A549 (cell line): ENCODE data around the gene ARHGEF6. TPM values are rescaled to one million over a fixed set of nuclear protein-coding genes. Genes with fewer than 3 reads are reported as not detected.

Experiments
- ATAC-seq, 2 experiments: fragments of 200-7000 bp in 1 of 2; fragments of >200 bp in 1 of 2; cut with Nextera tagmentation in 1 of 2; cut with Tn5 transposase in 1 of 2; 3 replicates each; pipeline versions ENCODE4 v1.8.0 to v1.9.1; 2018 to 2020; ENCODE audit warnings: mild to moderate bottlenecking in 1 of 2, moderate library complexity in 1 of 2
- CTCF ChIA-PET: fragments of 300-600 bp; sonication (Branson Sonifier 250); formaldehyde crosslinking; extraction: SDS; loops from one replicate; lab custom pipeline; 2021; ENCODE audit warnings: antibody characterized with exemption, inconsistent platforms; lab: Yijun Ruan, JAX
- POLR2A ChIA-PET: fragments of 350-600 bp; formaldehyde crosslinking; extraction: SDS; loops from one replicate; lab custom pipeline; 2021; ENCODE audit warnings: antibody characterized with exemption, inconsistent platforms; lab: Yijun Ruan, JAX
- DNase-seq, 2 experiments: peaks; one replicate each; pipeline versions ENCODE4 v3.0.0 to v3.0.0-alpha.2; 2011 to 2016; ENCODE audit warnings: low read depth in 1 of 2, low spot score in 1 of 2
- FAIRE-seq: peaks from 2 replicates; lab custom pipeline; 2011; peaks lifted over from hg19 to GRCh38; lab: Jason Lieb, UNC
- H3K27ac ChIP-seq, 2 experiments: fragments of >200 bp; sonication (Bioruptor Twin); formaldehyde crosslinking; 3 replicates each; pipeline ENCODE4 v1.5.1; 2016 to 2017
- H3K4me1 ChIP-seq: fragments of >200 bp; sonication (Bioruptor Twin); formaldehyde crosslinking; 3 replicates; pipeline ENCODE4 v1.6.1; 2016
- H3K4me2 ChIP-seq: fragments of >200 bp; sonication (Bioruptor Twin); formaldehyde crosslinking; 3 replicates; pipeline ENCODE4 v1.6.1; 2016
- H3K4me3 ChIP-seq: fragments of >200 bp; sonication (Bioruptor Twin); formaldehyde crosslinking; 3 replicates; pipeline ENCODE4 v1.5.1; 2016
- H3K9me3 ChIP-seq: fragments of >200 bp; sonication (Bioruptor Twin); formaldehyde crosslinking; 3 replicates; pipeline ENCODE4 v1.6.1; 2016
- BHLHE40 ChIP-seq: IDR thresholded peaks from 2 replicates; pipeline ENCODE4 v1.6.1; 2012; ENCODE audit warnings: low read depth, low read length, inconsistent platforms
- EHF ChIP-seq: fragments of 250-450 bp; sonication (Bioruptor Pico); IDR thresholded peaks from 2 replicates; pipeline ENCODE4 v1.5.0; 2020; ENCODE audit warnings: mild to moderate bottlenecking
- EP300 ChIP-seq, 2 experiments: fragments of >200 bp; sonication (Bioruptor Twin); formaldehyde crosslinking; IDR thresholded peaks; 2 replicates in 1 of 2; 3 replicates in 1 of 2; pipeline ENCODE4 v1.6.1; 2016 to 2017
- ESRRA ChIP-seq: fragments of 150-350 bp; IDR thresholded peaks from 2 replicates; pipeline ENCODE4 v1.6.1; 2014; ENCODE audit warnings: mild to moderate bottlenecking, low read length, borderline replicate concordance
- FOSL2 ChIP-seq, 2 experiments: fragments of 450-650 bp in 1 of 2; fragments of >200 bp in 1 of 2; sonication (Bioruptor Twin) in 1 of 2; formaldehyde crosslinking; IDR thresholded peaks; 2 replicates each; pipeline versions ENCODE4 v1.5.0 to v1.6.1; 2016 to 2020; ENCODE audit warnings: mild to moderate bottlenecking in 1 of 2, moderate library complexity in 1 of 2
- FOXS1 ChIP-seq: fragments of 250-450 bp; sonication (Bioruptor Pico); IDR thresholded peaks from 2 replicates; pipeline ENCODE4 v1.5.0; 2020; ENCODE audit warnings: mild to moderate bottlenecking, moderate library complexity
- HDAC2 ChIP-seq: fragments of 200-600 bp; sonication (generic); IDR thresholded peaks from 2 replicates; pipeline ENCODE4 v1.6.1; 2016
- MAZ ChIP-seq: fragments of 150-350 bp; IDR thresholded peaks from 2 replicates; pipeline ENCODE4 v1.6.1; 2014; ENCODE audit warnings: antibody characterized with exemption, low read depth, low read length, borderline replicate concordance
- MYC ChIP-seq: IDR thresholded peaks from 2 replicates; pipeline ENCODE4 v1.6.1; 2012; ENCODE audit warnings: mild to moderate bottlenecking, inconsistent platforms, low read length, improper control_type of control experiment, borderline replicate concordance
- NR3C1 ChIP-seq: fragments of >200 bp; sonication (Bioruptor Twin); formaldehyde crosslinking; IDR thresholded peaks from 3 replicates; pipeline ENCODE4 v1.6.1; 2017
- POLR2AphosphoS2 ChIP-seq: conservative IDR thresholded peaks from 2 replicates; pipeline ENCODE4 v1.6.1; 2012; ENCODE audit warnings: low read length, improper control_type of control experiment, inconsistent platforms
- RARB ChIP-seq: fragments of 250-450 bp; sonication (Bioruptor Pico); IDR thresholded peaks from 2 replicates; pipeline ENCODE4 v1.8.0; 2021; ENCODE audit warnings: mild to moderate bottlenecking, moderate library complexity
- RCOR1 ChIP-seq: fragments of 150-350 bp; IDR thresholded peaks from 2 replicates; pipeline ENCODE4 v1.6.1; 2014; ENCODE audit warnings: antibody characterized with exemption, low read length, low read depth
- ZC3H11A ChIP-seq: fragments of 450-650 bp; IDR thresholded peaks from 2 replicates; pipeline ENCODE4 v1.6.1; 2014; ENCODE audit warnings: antibody characterized with exemption, mild to moderate bottlenecking
- ZSCAN20 ChIP-seq: fragments of 250-450 bp; sonication (Bioruptor Pico); IDR thresholded peaks from 2 replicates; pipeline ENCODE4 v1.8.0; 2022; ENCODE audit warnings: mild to moderate bottlenecking, moderate library complexity
- WGBS: methylation state at CpG from one replicate; pipeline ENCODE4 v1.1.6; 2017; ENCODE audit errors: missing lambda C conversion rate; 5-methylcytosine and 5-hydroxymethylcytosine counted together
- polyA plus RNA-seq, 4 experiments: library from polyadenylated mRNA; depleted of rRNA in 3 of 4; stranded (reverse); fragments of >200 nt; fragmentation: RNase III in 1 of 4; extraction: RNeasy Plus Mini Kit Qiagen cat#74134 plus additional on column Dnase treatment in 1 of 4; gene quantifications; 2 replicates in 3 of 4; 3 replicates in 1 of 4; pipeline ENCODE4 v1.2.3, GENCODE V29; 2011 to 2017
- TF ChIP-seq, protein P1 (sequence below): fragments of >200 bp; sonication (Bioruptor Twin); formaldehyde crosslinking; IDR thresholded peaks from 2 replicates; pipeline ENCODE4 v1.6.1; 2016
- TF ChIP-seq, protein P2 (sequence below): fragments of >200 bp; sonication (Bioruptor Twin); formaldehyde crosslinking; IDR thresholded peaks from 3 replicates; pipeline ENCODE4 v1.6.1; 2016
- TF ChIP-seq, protein P3 (sequence below): IDR thresholded peaks from 2 replicates; pipeline ENCODE4 v1.6.1; 2012
- TF ChIP-seq, protein P4 (sequence below): fragments of 200-600 bp; sonication (generic); IDR thresholded peaks from 2 replicates; pipeline ENCODE4 v1.6.1; 2016; ENCODE audit warnings: antibody characterized with exemption, mild to moderate bottlenecking, moderate library complexity

Gene ARHGEF6
- polyA plus RNA-seq, 2 of the 4 experiments (the other 2 are of a cell fraction) = 0.10 to 0.30 TPM

DNA sequence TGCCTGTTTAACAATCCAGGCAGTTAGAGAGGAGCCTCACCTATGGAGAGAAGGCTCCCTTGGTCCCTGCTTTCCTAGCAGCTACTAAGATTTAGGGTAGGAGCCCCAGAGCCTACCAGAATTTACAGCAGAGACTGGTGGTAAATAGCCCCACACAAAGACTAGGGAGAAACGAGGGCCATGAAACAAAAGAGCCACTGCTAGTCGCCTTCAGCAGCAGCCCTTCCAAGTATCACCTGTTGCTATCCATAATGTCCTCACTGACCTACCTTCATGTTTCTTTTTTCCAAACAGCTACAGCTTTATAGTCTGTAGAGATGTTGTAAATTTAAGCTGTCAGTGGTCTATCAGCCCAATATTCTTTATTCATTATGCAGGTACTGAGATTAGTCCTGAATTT, 25.3 kb downstream of the ARHGEF6 start (continued):
- TF ChIP-seq HDAC2 (no peak), MAZ (no peak)

DNA sequence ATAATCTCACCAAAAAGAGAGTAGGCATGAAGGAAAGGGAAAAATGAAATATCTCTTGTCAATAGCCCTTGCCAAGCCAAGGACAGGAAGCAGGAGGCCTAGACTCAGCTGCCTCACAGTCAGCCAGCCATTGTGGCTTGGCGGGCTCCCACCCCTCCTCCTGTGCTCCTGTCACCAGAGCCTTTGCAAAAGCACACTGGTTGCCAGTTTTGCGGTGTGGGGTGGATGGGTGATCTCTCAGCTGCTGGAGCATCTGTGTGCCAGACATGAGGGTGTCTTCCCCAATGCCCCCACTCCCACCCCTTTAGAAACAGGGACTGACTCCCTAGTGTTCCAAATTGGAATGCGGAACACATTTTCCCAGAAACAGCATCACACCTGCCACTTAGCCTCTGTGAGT, 26.1 kb downstream of the ARHGEF6 start:
- Histone ChIP-seq H3K4me2 (no peak overlapping the region), H3K4me1 (no peaks in the 10 kb centered on the region), H3K9me3 (no peaks in the 10 kb centered on the region), H3K27ac (no peak overlapping the region), H3K4me3 (no peak overlapping the region)
- no peak for DNase-seq
- FAIRE-seq = no peak
- CTCF ChIA-PET = no interaction called here
- TF ChIP-seq ZSCAN20 (CRISPR knock-in tag) = no peak
- TF ChIP-seq MAZ = no peak
- TF ChIP-seq, protein P1, sequence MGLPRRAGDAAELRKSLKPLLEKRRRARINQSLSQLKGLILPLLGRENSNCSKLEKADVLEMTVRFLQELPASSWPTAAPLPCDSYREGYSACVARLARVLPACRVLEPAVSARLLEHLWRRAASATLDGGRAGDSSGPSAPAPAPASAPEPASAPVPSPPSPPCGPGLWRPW = no peak
- TF ChIP-seq, protein P2, sequence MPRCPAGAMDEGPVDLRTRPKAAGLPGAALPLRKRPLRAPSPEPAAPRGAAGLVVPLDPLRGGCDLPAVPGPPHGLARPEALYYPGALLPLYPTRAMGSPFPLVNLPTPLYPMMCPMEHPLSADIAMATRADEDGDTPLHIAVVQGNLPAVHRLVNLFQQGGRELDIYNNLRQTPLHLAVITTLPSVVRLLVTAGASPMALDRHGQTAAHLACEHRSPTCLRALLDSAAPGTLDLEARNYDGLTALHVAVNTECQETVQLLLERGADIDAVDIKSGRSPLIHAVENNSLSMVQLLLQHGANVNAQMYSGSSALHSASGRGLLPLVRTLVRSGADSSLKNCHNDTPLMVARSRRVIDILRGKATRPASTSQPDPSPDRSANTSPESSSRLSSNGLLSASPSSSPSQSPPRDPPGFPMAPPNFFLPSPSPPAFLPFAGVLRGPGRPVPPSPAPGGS = no peak
- no peak for TF ChIP-seq EHF (CRISPR knock-in tag)
- TF ChIP-seq FOXS1 = no peak
- TF ChIP-seq FOSL2 (IDR thresholded peaks at IDR 0.05) = no peak
- no peak for TF ChIP-seq FOSL2 (CRISPR knock-in tag; IDR thresholded peaks at IDR 0.05)
- no peak for TF ChIP-seq ZC3H11A
- TF ChIP-seq RCOR1 = no peak
- no peak for TF ChIP-seq NR3C1
- no peak for TF ChIP-seq MYC
- TF ChIP-seq BHLHE40 = no peak
- TF ChIP-seq ESRRA = no peak
- no peak for TF ChIP-seq RARB (CRISPR knock-in tag)
- TF ChIP-seq, protein P3, sequence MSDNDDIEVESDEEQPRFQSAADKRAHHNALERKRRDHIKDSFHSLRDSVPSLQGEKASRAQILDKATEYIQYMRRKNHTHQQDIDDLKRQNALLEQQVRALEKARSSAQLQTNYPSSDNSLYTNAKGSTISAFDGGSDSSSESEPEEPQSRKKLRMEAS = no peak
- WGBS = 91% methylated on average over 3 of the region's 3 CpGs
- ATAC-seq = no peak
- POLR2A ChIA-PET = no interaction called here

DNA sequence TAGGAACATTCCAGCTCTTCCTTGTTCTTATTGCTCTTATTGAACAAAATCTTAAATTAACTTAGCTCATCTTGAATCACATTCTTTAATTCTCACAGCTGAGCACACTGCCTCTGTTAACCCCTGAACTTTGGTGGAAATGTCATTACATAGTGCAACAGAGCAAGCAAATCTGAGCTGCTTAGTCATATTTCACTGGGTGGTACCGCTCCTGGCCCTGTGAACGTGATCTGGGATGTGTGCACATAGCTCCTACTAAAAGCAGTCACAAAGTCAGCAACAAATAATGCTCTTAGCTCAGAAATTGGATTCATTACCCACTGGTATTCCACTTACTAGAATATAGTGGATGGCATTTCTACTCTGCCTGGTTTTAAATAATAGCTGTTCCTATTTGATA, 27.9 kb downstream of the ARHGEF6 start:
- TF ChIP-seq POLR2AphosphoS2 (no peak), EP300 (IDR thresholded peaks at IDR 0.05) (no peak)
- TF ChIP-seq, protein P4, sequence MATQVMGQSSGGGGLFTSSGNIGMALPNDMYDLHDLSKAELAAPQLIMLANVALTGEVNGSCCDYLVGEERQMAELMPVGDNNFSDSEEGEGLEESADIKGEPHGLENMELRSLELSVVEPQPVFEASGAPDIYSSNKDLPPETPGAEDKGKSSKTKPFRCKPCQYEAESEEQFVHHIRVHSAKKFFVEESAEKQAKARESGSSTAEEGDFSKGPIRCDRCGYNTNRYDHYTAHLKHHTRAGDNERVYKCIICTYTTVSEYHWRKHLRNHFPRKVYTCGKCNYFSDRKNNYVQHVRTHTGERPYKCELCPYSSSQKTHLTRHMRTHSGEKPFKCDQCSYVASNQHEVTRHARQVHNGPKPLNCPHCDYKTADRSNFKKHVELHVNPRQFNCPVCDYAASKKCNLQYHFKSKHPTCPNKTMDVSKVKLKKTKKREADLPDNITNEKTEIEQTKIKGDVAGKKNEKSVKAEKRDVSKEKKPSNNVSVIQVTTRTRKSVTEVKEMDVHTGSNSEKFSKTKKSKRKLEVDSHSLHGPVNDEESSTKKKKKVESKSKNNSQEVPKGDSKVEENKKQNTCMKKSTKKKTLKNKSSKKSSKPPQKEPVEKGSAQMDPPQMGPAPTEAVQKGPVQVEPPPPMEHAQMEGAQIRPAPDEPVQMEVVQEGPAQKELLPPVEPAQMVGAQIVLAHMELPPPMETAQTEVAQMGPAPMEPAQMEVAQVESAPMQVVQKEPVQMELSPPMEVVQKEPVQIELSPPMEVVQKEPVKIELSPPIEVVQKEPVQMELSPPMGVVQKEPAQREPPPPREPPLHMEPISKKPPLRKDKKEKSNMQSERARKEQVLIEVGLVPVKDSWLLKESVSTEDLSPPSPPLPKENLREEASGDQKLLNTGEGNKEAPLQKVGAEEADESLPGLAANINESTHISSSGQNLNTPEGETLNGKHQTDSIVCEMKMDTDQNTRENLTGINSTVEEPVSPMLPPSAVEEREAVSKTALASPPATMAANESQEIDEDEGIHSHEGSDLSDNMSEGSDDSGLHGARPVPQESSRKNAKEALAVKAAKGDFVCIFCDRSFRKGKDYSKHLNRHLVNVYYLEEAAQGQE = no peak
- TF ChIP-seq, all 56 proteins: peak for 0
- no peaks in the 10 kb centered on the region for H3K9me3 ChIP-seq
- POLR2A ChIA-PET = interaction anchor here (1.1 kb wide), 1 partner anchor 128 kb away, joined by 3 read pairs; the partner anchor contains the start of gene RBMX
- no peak overlapping the region for H3K27ac ChIP-seq
- H3K4me1 ChIP-seq = no peaks in the 10 kb centered on the region
- ATAC-seq (no peak), FAIRE-seq (peak; percentile 65), DNase-seq (no peak)
- H3K4me3 ChIP-seq = no peak overlapping the region
- no peak overlapping the region for H3K4me2 ChIP-seq
- WGBS = 18% methylated on average over 2 of the region's 2 CpGs
- CTCF ChIA-PET = interaction anchor here (1.2 to 1.4 kb wide), 4 partner anchors 20 to 58 kb away, joined by 3 read pairs; no protein-coding TSS in a partner anchor
